GM13977 (cell line): ENCODE data around the gene CDH26.

Source experiments
- DNase-seq: peaks from one replicate; pipeline ENCODE4 v3.0.0; 2012; ENCODE audit warnings: low spot score
- CTCF ChIP-seq: IDR thresholded peaks from 2 replicates; pipeline ENCODE4 v1.5.1; 2012; ENCODE audit warnings: mild to moderate bottlenecking, control low read depth; ENCODE audit not compliant: insufficient read depth; ENCODE audit errors: extremely low read depth, missing control alignments
- in situ Hi-C: fragments of 300-500 bp; cut with MboI; formaldehyde crosslinking; loops from one replicate; pipeline ENCODE4 v1.12.0; 2022; ENCODE audit warnings: low sequenced_read_pairs, low pct_unique_long_range_greater_than_20kb, mixed read lengths, inconsistent platforms; ENCODE audit not compliant: unreplicated experiment

CDH26 gene

DNA sequence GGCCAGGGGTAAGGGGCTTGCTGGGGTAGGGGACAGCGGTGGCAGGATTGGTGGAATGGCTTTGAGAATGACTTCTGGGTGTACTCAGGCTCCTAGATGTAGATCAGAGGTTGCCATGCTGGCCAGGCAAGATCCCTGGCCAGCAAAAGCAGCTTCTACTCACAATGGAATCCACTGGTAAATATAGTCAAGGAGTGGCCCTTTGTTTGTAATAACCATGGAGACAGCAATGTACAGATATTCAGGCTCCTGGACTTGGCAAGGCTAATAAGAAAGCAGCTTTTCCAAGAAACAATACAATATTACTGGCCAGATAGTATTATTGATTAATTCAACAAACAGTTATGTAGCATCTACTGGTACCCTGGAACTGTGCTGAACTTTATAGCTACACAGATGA lies 37.9 kb downstream of the CDH26 start:
- TF ChIP-seq CTCF: no peak
- no peak for DNase-seq
- in situ Hi-C loops: no loop called here

DNA sequence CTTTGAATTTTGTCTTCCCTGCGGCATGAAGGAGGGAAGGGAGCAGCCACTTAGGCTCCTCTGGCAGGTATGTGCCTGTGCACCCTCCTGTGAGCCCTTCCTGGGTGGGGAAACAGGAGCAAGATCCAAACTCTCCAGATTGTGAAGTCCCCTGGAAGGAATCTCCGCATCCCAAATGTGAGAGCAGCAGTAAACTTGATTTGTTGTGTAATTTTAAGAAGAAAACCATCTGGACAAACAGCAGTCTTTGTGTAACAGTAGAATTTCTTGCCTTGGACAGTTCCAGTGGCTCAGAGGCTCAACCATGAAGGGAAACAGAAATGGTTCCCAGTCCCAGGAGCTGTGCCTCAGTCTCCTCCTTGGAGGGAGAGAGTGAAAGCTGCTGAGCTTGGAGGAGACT lies 39.7 kb downstream of the CDH26 start:
- TF ChIP-seq CTCF: no peak
- in situ Hi-C loops: no loop called here
- no peak for DNase-seq

DNA sequence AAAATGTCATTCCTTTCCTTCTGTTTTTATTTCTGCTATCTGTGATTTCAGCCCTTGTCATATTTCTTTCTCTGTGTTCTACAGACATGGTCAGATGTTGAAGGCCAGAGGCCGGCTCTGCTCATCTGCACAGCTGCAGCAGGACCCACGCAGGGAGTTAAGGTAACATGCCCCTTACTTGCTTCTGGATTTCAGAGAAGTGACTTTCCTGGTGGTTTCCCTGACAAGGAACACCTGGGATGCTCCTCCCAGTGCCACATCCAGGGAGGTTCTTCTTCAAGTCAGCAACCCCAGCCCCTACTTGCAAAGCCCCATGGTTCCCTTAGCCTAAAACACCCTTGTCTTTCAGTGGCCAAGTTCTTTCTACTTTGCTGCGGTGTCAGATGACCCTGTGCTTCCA lies 41.3 kb downstream of the CDH26 start:
- in situ Hi-C loops: no loop called here
- DNase-seq: no peak
- TF ChIP-seq CTCF: no peak

DNA sequence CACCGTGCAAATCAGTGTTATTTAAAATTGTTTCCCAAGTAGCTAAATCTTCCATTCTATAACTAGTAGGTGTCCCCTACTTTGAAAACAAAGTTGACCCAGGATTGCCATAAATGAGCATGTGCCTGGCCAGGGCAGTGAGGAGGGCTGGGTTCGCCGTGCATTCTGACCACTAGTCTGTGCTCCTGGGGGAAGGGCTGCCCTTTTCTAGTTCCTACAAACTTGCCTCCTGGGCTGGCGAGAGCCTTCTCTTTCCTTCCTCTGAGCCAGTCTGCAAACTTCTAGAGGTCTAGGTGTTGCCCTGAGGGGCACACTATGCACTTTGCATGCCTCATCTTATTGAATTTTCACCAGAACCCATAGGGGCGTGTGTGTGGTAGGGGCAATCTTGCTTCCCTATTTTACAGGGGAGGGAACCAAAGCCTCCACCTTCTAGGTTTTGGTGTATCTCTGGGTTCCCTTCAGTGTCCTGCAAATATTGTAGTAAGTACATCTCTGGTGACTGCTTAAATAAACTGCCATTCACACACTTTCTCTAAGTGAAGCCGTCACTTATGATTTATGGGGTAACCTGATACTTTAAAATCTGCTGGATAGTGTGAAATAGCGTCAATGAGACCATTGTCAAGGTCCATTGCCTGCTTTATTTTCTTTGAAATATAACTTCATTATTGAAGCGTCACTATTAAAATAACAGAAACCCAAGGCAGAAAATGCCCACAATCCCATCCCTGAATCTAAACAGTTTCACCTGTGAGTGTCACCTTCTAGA lies 42.2 kb downstream of the CDH26 start:
- in situ Hi-C loops: no loop called here
- TF ChIP-seq CTCF: no peak
- no peak for DNase-seq

GRCh38 chr20:60001108-60001507 lies 42.9 kb downstream of the CDH26 start:
- no peak for DNase-seq
- in situ Hi-C loops: no loop called here
- TF ChIP-seq CTCF: no peak

GRCh38 chr20:60003776-60004175 lies 45.6 kb downstream of the CDH26 start:
- no peak for DNase-seq
- in situ Hi-C loops: no loop called here
- TF ChIP-seq CTCF: no peak
